HG03135 (cell line): ENCODE data around the gene NPHP3.
"Not testable (repeated sequence)": the region's sequence is repeated elsewhere in the genome, so short reads cannot be mapped to it uniquely, and the experiment has no call there.

Source experiments
- ATAC-seq: cut with Tn5 transposase; IDR thresholded peaks from one replicate; pipeline ENCODE4 v1.9.1; 2021; ENCODE audit warnings: mild to moderate bottlenecking, moderate library complexity; ENCODE audit not compliant: unreplicated experiment

NPHP3 gene

DNA sequence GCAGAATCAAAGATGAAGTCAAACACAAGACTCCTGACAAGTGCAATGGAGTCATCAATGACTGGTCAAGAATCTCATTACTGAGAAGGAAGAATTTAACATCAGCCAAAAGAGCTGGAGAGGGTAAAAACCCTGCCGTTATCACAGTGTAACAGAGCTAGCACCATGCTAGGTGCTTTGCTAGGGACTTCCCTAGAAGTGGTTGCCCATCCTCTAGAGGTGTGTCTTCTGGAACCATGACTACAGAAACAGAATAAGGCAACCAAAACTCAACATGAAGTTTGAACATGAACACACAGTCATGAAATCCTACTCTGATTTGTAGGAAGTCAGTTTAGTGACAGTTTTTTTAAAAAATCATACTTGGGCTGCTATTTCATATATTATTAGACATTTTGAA lies 72.1 kb downstream of the NPHP3 start:
- ATAC-seq, result no peak

GRCh38 chr3:132645058-132645457 lies 77.2 kb downstream of the NPHP3 start:
- no peak for ATAC-seq

- ATAC-seq, result no peak
These were observed 78.8 kb downstream of the NPHP3 start for GRCh38 chr3:132643366-132643765.

GRCh38 chr3:132642539-132642847 lies 79.7 kb downstream of the NPHP3 start:
- no peak for ATAC-seq

DNA sequence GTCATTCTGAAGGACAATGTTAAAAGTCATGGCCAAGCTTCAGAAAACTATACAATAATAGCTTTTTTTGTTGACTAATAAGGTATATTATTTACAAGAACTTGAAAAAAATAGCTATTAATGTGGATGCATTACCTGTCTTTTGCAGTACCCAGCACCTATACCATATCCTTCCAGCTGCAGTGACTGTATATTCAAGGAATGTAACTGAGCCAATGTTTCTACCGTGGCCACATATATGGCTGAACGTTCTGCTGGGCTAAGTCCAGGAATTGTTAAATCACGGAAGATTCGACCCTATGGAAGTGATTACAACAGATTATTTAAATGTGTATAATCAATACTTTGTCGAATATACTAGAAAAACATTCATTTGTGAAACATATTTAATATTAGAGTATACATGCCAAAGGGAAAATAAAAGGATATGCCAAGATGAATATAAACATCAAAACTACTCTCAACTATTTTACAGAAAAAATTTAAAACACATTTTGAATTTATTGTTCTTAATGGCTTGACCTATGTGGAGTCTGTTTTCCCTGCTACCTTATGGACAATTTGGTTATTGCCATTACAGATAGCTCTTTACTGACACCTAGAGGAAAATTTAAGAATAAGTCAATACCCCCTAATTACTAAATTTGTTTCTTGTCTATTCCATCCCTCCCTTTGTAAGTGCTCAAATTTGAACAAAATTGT lies 80.2 kb downstream of the NPHP3 start:
- no peak for ATAC-seq

DNA sequence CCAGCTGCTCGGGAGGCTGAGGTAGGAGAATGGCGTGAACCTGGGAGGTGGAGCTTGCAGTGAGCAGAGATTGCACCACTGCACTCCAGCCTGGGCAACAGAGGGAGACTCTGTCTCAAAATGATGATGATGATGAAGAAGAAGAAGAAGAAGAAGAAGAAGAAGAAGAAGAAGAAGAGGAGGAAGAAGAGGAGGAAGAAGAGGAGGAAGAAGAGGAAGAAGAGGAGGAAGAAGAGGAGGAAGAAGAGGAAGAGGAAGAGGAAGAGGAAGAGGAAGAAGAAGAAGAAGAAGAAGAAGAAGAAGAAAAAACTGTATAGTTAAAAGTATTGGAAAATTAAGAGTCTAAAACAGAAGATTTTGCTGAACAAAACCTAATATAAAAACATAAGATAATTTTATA lies 80.8 kb downstream of the NPHP3 start:
- not testable (repeated sequence) for ATAC-seq

DNA sequence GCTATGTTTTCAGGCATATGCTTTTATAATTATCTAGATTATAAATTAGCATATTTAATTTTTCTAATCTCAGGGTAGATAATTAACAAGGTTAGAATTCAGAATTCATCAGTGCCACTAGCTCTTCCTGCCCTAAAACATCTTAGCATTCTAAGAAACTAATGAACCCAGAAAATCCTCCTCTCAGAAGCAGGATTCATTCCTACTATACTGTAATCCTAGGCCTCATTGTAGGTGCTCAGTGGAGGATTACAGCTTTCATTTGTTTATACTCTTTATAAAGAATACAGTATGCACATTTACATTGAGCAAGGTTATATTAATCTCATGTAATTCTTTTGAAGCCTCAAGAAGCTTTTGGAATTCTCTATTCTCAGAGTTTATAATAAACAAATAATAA lies 83.5 kb downstream of the NPHP3 start:
- no peak for ATAC-seq

DNA sequence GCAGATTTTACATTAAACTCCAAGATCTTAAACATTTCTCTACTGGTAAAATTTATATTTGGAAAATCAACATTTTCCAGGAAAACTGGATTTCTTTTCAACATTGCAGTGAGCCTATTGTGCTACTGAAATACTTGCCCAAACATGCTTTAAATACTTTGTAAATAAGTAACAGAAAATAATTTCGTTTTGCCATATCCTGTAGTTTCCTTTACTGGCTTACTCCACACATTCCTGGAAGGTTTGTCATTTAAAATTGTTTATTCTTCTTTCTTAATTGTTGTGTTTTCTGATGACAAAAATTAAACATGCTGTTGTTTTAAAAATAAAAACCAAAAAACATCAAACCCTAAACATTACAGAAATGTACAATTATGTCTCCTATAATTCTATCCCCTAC lies 84.6 kb downstream of the NPHP3 start:
- no peak for ATAC-seq

DNA sequence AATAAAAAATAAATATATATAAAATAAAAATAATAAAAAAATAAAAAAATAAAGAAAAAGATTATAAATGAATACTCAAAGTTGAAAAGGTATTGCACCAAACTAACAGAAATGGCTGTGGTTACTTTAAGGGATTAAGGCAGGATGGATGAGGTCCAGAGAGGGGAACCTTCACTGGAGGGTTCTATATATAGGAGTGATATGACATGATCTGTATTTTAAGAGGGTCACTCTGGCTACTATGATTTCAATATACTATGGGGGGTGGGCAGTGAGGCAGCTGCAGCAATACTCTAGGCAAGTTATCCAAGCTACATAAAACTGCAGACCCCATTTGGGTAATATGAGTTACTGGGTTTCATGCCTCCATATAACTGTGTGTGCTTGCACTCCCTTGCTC lies 87.2 kb downstream of the NPHP3 start:
- no peak for ATAC-seq
